Measurements from ENCODE around the gene GFPT2. TPM values are rescaled to one million over a fixed set of nuclear protein-coding genes. Genes with fewer than 3 reads are reported as not detected.

GFPT2 gene
- total RNA-seq, 4 donors from 2014 or later: 2.1 to 5.5 (median 4.1) TPM

DNA sequence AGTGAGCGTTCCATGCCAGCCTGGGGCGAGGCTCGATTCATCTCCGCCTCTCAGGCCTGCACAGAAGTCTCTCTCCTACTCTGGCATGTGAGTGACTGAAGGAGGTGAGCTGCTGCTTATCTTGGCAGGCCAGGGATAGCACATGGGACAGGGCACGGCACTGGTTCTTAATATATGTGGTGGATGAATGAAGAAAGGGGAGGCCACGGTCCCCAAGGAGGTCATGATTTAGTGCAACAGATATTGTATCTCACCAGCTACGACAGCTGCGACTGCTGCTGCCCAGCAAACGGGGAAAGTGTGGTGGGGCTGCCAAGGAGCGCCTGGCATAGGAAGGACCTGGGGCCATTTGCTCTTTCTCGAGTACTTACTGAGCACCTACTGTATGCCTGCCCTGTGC, 41.9 kb downstream of the GFPT2 start:
- DNase-seq: no peak
- Histone ChIP-seq H3K27ac (no peak overlapping the region), H3K27me3 (no peaks in the 10 kb centered on the region), H3K36me3 (no peaks in the 10 kb centered on the region), H3K4me3 (no peak overlapping the region), H3K9me3 (no peaks in the 10 kb centered on the region), H3K4me1 (no peaks in the 10 kb centered on the region)
- no peak for ATAC-seq
- in situ Hi-C loops (cut with MboI; ENCODE audit: low sequenced_read_pairs in 4 of 4): no loop called here
- TF ChIP-seq POLR2A (IDR thresholded peaks at IDR 0.05): no peak
- intact Hi-C loops (cut with DNase I; ENCODE audit: low total_unique reads): no loop called here

DNA sequence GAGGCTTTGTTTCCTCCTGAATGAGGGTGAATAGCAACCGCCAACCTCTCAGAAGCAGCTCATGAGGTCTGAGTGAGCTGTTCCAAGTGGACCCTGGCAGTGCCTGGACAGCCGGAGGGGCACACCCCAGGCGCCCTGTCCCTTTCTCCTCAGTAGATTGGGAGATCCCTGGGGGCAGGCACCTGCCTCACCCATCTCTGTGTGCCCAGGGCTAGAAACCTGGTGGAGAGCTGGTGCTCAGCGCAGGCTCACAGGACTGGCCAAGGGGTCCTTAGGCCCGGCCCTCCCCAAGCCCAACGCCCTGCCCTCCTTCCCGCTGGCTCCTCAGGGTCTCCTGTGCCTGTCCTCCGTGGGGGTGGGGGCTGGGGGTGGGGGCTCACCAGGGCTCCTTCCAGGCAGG, 46.3 kb downstream of the GFPT2 start:
- TF ChIP-seq, protein P1, sequence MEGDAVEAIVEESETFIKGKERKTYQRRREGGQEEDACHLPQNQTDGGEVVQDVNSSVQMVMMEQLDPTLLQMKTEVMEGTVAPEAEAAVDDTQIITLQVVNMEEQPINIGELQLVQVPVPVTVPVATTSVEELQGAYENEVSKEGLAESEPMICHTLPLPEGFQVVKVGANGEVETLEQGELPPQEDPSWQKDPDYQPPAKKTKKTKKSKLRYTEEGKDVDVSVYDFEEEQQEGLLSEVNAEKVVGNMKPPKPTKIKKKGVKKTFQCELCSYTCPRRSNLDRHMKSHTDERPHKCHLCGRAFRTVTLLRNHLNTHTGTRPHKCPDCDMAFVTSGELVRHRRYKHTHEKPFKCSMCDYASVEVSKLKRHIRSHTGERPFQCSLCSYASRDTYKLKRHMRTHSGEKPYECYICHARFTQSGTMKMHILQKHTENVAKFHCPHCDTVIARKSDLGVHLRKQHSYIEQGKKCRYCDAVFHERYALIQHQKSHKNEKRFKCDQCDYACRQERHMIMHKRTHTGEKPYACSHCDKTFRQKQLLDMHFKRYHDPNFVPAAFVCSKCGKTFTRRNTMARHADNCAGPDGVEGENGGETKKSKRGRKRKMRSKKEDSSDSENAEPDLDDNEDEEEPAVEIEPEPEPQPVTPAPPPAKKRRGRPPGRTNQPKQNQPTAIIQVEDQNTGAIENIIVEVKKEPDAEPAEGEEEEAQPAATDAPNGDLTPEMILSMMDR (IDR thresholded peaks at IDR 0.05 in 4 of 5, conservative IDR thresholded peaks at IDR 0.05 in 1 of 5): no peak
- TF ChIP-seq POLR2A (IDR thresholded peaks at IDR 0.05): no peak
- intact Hi-C loops (cut with DNase I; ENCODE audit: low total_unique reads): no loop called here
- H3K36me3 ChIP-seq: no peaks in the 10 kb centered on the region
- no peak overlapping the region for H3K27ac ChIP-seq
- ATAC-seq (no peak), DNase-seq (no peak)
- H3K27me3 ChIP-seq: no peaks in the 10 kb centered on the region
- no peak overlapping the region for H3K4me3 ChIP-seq
- in situ Hi-C loops (cut with MboI; ENCODE audit: low sequenced_read_pairs in 4 of 4): no loop called here
- H3K4me1 ChIP-seq: no peaks in the 10 kb centered on the region
- no peaks in the 10 kb centered on the region for H3K9me3 ChIP-seq

DNA sequence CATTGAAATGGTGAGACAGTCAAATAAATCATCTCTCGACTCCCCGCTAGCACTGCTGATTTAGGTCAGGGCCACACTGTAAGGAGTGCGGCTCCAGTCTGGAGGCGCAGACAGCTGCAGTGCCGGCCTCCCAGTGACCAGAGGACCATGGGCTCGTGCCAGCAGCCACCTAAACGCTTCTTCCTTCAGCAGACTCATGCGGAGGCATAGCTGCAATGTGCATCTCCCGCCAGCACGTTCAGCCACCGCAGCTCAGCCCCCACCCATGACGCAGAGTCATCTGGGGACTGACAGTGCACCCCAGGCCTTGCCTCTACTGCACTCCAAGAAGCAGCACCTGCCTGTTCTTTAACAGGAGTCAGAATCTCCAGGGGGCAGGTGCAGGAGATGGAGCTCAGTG, 47.7 kb downstream of the GFPT2 start:
- no peak for DNase-seq
- Histone ChIP-seq H3K4me3 (no peak overlapping the region), H3K36me3 (no peaks in the 10 kb centered on the region), H3K27me3 (no peaks in the 10 kb centered on the region), H3K4me1 (no peaks in the 10 kb centered on the region), H3K27ac (no peak overlapping the region), H3K9me3 (no peaks in the 10 kb centered on the region)
- in situ Hi-C loops (cut with MboI; ENCODE audit: low sequenced_read_pairs in 4 of 4): no loop called here
- no peak for ATAC-seq
- TF ChIP-seq, protein P1 (IDR thresholded peaks at IDR 0.05 in 4 of 5, conservative IDR thresholded peaks at IDR 0.05 in 1 of 5): no peak
- TF ChIP-seq POLR2A (IDR thresholded peaks at IDR 0.05): no peak
- intact Hi-C loops (cut with DNase I; ENCODE audit: low total_unique reads): no loop called here

DNA sequence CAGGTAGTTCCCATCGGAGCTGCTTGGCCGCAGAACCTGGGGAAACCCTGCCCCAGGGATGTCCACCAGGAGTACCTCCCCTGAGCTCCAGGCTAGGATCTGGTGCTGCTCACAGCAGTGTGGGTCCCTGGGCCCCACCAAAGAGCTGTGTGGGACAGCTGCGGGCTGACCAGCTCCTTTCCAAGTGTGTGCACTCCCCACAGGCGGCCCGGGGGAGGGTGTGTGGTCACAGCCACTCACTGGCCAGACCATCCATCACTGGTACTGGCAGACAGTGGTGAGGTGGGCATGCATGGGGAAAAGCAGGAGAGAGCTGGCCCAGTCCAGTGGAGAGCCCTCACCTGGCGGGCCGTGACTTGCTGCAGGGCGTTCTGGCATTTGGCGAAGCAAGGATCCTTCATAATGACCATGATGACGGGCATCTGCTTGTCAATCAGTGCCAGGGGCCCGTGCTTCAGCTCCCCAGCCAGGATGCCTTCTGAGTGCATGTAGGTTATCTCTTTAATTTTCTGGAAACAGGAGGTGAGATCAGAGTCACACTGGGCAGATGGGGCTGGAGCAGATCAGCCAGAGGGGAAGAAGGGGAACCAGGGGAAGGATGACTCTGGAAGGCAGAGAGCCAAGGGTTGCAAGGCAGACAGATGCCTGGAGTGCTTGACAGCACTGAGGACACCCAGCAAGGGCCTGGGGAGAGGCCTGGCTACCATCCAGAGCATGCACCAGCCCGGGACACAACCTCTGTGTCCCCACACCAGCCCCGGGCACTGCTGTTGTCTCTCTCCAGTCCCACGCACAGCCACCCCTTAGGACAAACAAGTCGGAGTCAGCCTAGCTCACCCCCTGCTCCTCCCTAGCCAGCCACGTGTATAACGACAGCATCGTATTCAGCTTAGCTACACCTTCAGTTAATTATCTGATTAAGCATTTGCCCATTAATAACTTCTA, 48.4 kb downstream of the GFPT2 start:
- intact Hi-C loops (cut with DNase I; ENCODE audit: low total_unique reads): no loop called here
- TF ChIP-seq POLR2A (IDR thresholded peaks at IDR 0.05): no peak
- TF ChIP-seq, protein P1 (IDR thresholded peaks at IDR 0.05 in 4 of 5, conservative IDR thresholded peaks at IDR 0.05 in 1 of 5): no peak
- H3K36me3 ChIP-seq: no peaks in the 10 kb centered on the region
- in situ Hi-C loops (cut with MboI; ENCODE audit: low sequenced_read_pairs in 4 of 4): no loop called here
- no peak overlapping the region for H3K4me3 ChIP-seq
- no peaks in the 10 kb centered on the region for H3K27me3 ChIP-seq
- ATAC-seq (no peak), DNase-seq (no peak)
- no peak overlapping the region for H3K27ac ChIP-seq
- H3K4me1 ChIP-seq: no peaks in the 10 kb centered on the region
- H3K9me3 ChIP-seq: no peaks in the 10 kb centered on the region

DNA sequence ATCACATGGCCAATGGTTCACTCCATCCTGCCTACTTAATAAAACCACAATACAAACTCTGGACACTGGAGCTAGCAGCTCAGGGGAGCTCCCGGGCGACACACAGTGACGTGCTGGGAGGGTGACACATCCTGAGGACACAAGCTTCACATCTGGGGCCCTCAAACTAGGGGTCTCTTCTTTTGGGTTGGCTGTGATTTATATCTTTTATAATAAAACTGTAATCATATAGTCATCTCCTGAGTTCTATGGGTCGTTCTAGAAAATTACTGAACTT, 49.2 kb downstream of the GFPT2 start:
- H3K36me3 ChIP-seq: no peaks in the 10 kb centered on the region
- TF ChIP-seq, protein P1 (IDR thresholded peaks at IDR 0.05 in 4 of 5, conservative IDR thresholded peaks at IDR 0.05 in 1 of 5): no peak
- no peak for TF ChIP-seq POLR2A (IDR thresholded peaks at IDR 0.05)
- in situ Hi-C loops (cut with MboI; ENCODE audit: low sequenced_read_pairs in 4 of 4): no loop called here
- DNase-seq (no peak), ATAC-seq (no peak)
- H3K4me3 ChIP-seq: no peak overlapping the region
- H3K4me1 ChIP-seq: no peaks in the 10 kb centered on the region
- no peaks in the 10 kb centered on the region for H3K9me3 ChIP-seq
- no peaks in the 10 kb centered on the region for H3K27me3 ChIP-seq
- no peak overlapping the region for H3K27ac ChIP-seq
- intact Hi-C loops (cut with DNase I; ENCODE audit: low total_unique reads): no loop called here

Data from gastrocnemius medialis (tissue), 4 donors.